HepG2 (cell line): ENCODE measurements around the gene ART1. TPM values are rescaled to one million over a fixed set of nuclear protein-coding genes. Genes with fewer than 3 reads are reported as not detected.

Experiments
- ATAC-seq: fragments of 200-7000 bp; cut with Tn5 transposase; 3 replicates; pipeline ENCODE4 v1.9.1; 2020; ENCODE audit warnings: mild to moderate bottlenecking, moderate library complexity
- BruUV-seq: library from RNA; stranded (reverse); fragments of 400-500 nt; replicated peaks from 2 replicates; lab custom pipeline; 2021; lab: Mats Ljungman, UMichigan
- CTCF ChIA-PET: fragments of 300-600 bp; formaldehyde crosslinking; extraction: SDS; loops from one replicate; lab custom pipeline; 2021; ENCODE audit warnings: low total read pairs, inconsistent platforms, low intra/inter-chr PET ratio; lab: Yijun Ruan, JAX
- POLR2A ChIA-PET: fragments of 350-600 bp; sonication (Branson Sonifier 250); formaldehyde crosslinking; loops from one replicate; lab custom pipeline; 2020; ENCODE audit warnings: antibody characterized with exemption, inconsistent platforms; lab: Yijun Ruan, JAX
- DNase-seq: peaks from one replicate; pipeline ENCODE4 v3.0.0-alpha.2; 2015; ENCODE audit warnings: low spot score
- FAIRE-seq: peaks from 3 replicates; lab custom pipeline; 2011; peaks lifted over from hg19 to GRCh38; lab: Jason Lieb, UNC
- H2AFZ ChIP-seq: one replicate; pipeline ENCODE4 v1.6.1; 2011; ENCODE audit warnings: low read length, inconsistent platforms
- H3K27ac ChIP-seq: fragments of 300-600 bp; 3 replicates; pipeline ENCODE4 v1.8.0; 2011; ENCODE audit warnings: mixed run types, mild to moderate bottlenecking, mixed read lengths, low read length, inconsistent platforms; ENCODE audit not compliant: insufficient read depth; ENCODE audit errors: extremely low read length
- H3K27me3 ChIP-seq, 2 experiments: fragments of 200-600 bp in 1 of 2; 2 replicates in 1 of 2; 3 replicates in 1 of 2; pipeline versions ENCODE4 v1.6.0 to v1.8.0; 2011; ENCODE audit warnings: low read length in 2 of 2, mild to moderate bottlenecking in 2 of 2, moderate library complexity in 2 of 2, inconsistent platforms in 1 of 2; ENCODE audit not compliant: insufficient read depth in 2 of 2, control insufficient read depth in 1 of 2
- H3K36me3 ChIP-seq, 2 experiments: fragments of 200-600 bp in 1 of 2; replicated peaks in 1 of 2; 2 replicates in 1 of 2; 3 replicates in 1 of 2; pipeline versions ENCODE4 v1.5.1 to v1.8.0; 2011; ENCODE audit warnings: low read length in 2 of 2, inconsistent platforms in 1 of 2; ENCODE audit not compliant: insufficient read depth in 2 of 2, control insufficient read depth in 1 of 2
- H3K4me1 ChIP-seq: 2 replicates; pipeline ENCODE4 v1.5.1; 2012; ENCODE audit warnings: low read length, inconsistent platforms; ENCODE audit not compliant: insufficient read depth
- H3K4me2 ChIP-seq: 2 replicates; pipeline ENCODE4 v1.6.0; 2011; ENCODE audit warnings: low read depth, low read length, inconsistent platforms
- H3K4me3 ChIP-seq, 3 experiments: fragments of 200-600 bp in 1 of 3; sonication (generic), shearing (Covaris generic) in 1 of 3; replicated peaks in 1 of 3; 2 replicates each; pipeline ENCODE4 v1.5.1; 2011 to 2016; ENCODE audit warnings: low read length in 3 of 3, inconsistent platforms in 2 of 3, low read depth in 2 of 3, mild to moderate bottlenecking in 2 of 3, control low read depth in 1 of 3, mixed read lengths in 1 of 3; ENCODE audit not compliant: insufficient read depth in 1 of 3
- H3K79me2 ChIP-seq: one replicate; pipeline ENCODE4 v1.6.1; 2011; ENCODE audit warnings: low read length, inconsistent platforms; ENCODE audit not compliant: insufficient read depth
- H3K9ac ChIP-seq: 2 replicates; pipeline ENCODE4 v1.6.0; 2011; ENCODE audit warnings: mild to moderate bottlenecking, low read depth, low read length, inconsistent platforms; ENCODE audit not compliant: insufficient read depth
- H3K9me3 ChIP-seq: 2 replicates; pipeline ENCODE4 v1.5.1; 2012; ENCODE audit warnings: mild to moderate bottlenecking, low read length
- H4K20me1 ChIP-seq: 2 replicates; pipeline ENCODE4 v1.6.0; 2011; ENCODE audit warnings: inconsistent platforms, mild to moderate bottlenecking, low read length, moderate library complexity; ENCODE audit not compliant: insufficient read depth
- ATF7-NPFF ChIP-seq: sonication (generic); formaldehyde crosslinking; IDR thresholded peaks from 2 replicates; pipeline ENCODE4 v1.8.1; 2023; ENCODE audit warnings: mild to moderate bottlenecking, low read depth, missing genetic modification reagents, moderate library complexity
- FOXK2 ChIP-seq: fragments of 450-650 bp; IDR thresholded peaks from 2 replicates; pipeline ENCODE4 v1.6.1; 2016
- HDAC1 ChIP-seq: sonication (generic); formaldehyde crosslinking; IDR thresholded peaks from 2 replicates; pipeline ENCODE4 v1.5.1; 2020; ENCODE audit warnings: mild to moderate bottlenecking, missing genetic modification reagents
- HNF4G ChIP-seq, 2 experiments: sonication (generic) in 1 of 2; formaldehyde crosslinking in 1 of 2; IDR thresholded peaks; 2 replicates each; pipeline versions ENCODE4 v1.4.0 to v1.6.1; 2011 to 2020; ENCODE audit warnings: borderline replicate concordance in 2 of 2, low read depth in 2 of 2, mild to moderate bottlenecking in 2 of 2, low read length in 1 of 2, missing genetic modification reagents in 1 of 2, moderate library complexity in 1 of 2
- NFIC ChIP-seq: IDR thresholded peaks from 2 replicates; pipeline ENCODE4 v1.6.1; 2012; ENCODE audit warnings: mild to moderate bottlenecking, low read length, inconsistent platforms
- PHF20 ChIP-seq: sonication (generic); formaldehyde crosslinking; IDR thresholded peaks from 2 replicates; pipeline ENCODE4 v1.5.0; 2020; ENCODE audit warnings: mild to moderate bottlenecking, missing genetic modification reagents
- POLR2A ChIP-seq, 2 experiments: IDR thresholded peaks; 2 replicates each; pipeline ENCODE4 v1.6.1; 2011; ENCODE audit warnings: low read depth in 2 of 2, low read length in 2 of 2, mild to moderate bottlenecking in 1 of 2, moderate library complexity in 1 of 2; ENCODE audit not compliant: insufficient read depth in 1 of 2
- REXO4 ChIP-seq: sonication (generic); formaldehyde crosslinking; IDR thresholded peaks from 2 replicates; pipeline ENCODE4 v1.8.0; 2022; ENCODE audit warnings: missing genetic modification reagents, mild to moderate bottlenecking, borderline replicate concordance
- THAP11 ChIP-seq: IDR thresholded peaks from 2 replicates; pipeline ENCODE4 v1.6.1; 2016; ENCODE audit warnings: missing biosample characterization, missing genetic modification reagents
- TRIM24 ChIP-seq: sonication (generic); formaldehyde crosslinking; IDR thresholded peaks from 2 replicates; pipeline ENCODE4 v1.8.0; 2022; ENCODE audit warnings: mild to moderate bottlenecking, missing genetic modification reagents
- YY1 ChIP-seq: IDR thresholded peaks from 2 replicates; pipeline ENCODE4 v1.6.1; 2011; ENCODE audit warnings: low read length, low read depth, moderate library complexity, mild to moderate bottlenecking; ENCODE audit not compliant: insufficient read depth, insufficient replicate concordance
- ZNF431 ChIP-seq: sonication (generic); formaldehyde crosslinking; IDR thresholded peaks from 2 replicates; pipeline ENCODE4 v1.9.0; 2022; ENCODE audit warnings: missing genetic modification reagents, low read depth, mild to moderate bottlenecking, borderline replicate concordance
- whole genome bisulfite sequencing: methylation state at CpG from one replicate; pipeline ENCODE4 v1.1.6; 2017; ENCODE audit warnings: low lambda C conversion rate; 5-methylcytosine and 5-hydroxymethylcytosine counted together
- in situ Hi-C: cut with HindIII; loops from 2 replicates; pipeline ENCODE4 v1.10.0; 2017; ENCODE audit warnings: low pct_unique_long_range_greater_than_20kb; ENCODE audit not compliant: extremely low pct_ligation_motif_present
- intact Hi-C: fragments of 100-400 bp; cut with micrococcal nuclease; formaldehyde crosslinking; loops from one replicate; pipeline ENCODE4 v1.10.0; 2022; ENCODE audit not compliant: unreplicated experiment
- polyA plus RNA-seq, 8 experiments: library from polyadenylated mRNA; depleted of rRNA in 3 of 8; stranded (reverse) in 7 of 8; unstranded in 1 of 8; fragments of >200 nt; fragmentation: Illumina TruSeq in 4 of 8; extraction: Trizol in 4 of 8; gene quantifications; 2 replicates each; pipeline versions ENCODE4 v1.2.1 to v1.2.3, GENCODE V29; 2011 to 2016; ENCODE audit warnings: low read depth in 4 of 8, missing spikeins in 1 of 8, mixed read lengths in 1 of 8; ENCODE audit not compliant: insufficient read depth in 1 of 8
- total RNA-seq, 5 experiments: library from RNA; depleted of rRNA; stranded (reverse); fragments of >200 nt; fragmentation: Illumina TruSeq; extraction: Trizol; gene quantifications; 2 replicates each; pipeline ENCODE4 v1.2.3, GENCODE V29; 2016; ENCODE audit warnings: low read depth in 1 of 5
- TF ChIP-seq, protein P1 (sequence below): sonication (generic); formaldehyde crosslinking; IDR thresholded peaks from 2 replicates; pipeline ENCODE4 v1.4.0; 2020; ENCODE audit warnings: mild to moderate bottlenecking, missing genetic modification reagents
- TF ChIP-seq, protein P2 (sequence below): sonication (generic); formaldehyde crosslinking; conservative IDR thresholded peaks from 2 replicates; pipeline ENCODE4 v1.4.0; 2020; ENCODE audit warnings: missing genetic modification reagents
- TF ChIP-seq, protein P3 (sequence below): sonication (generic); formaldehyde crosslinking; IDR thresholded peaks from 2 replicates; pipeline ENCODE4 v1.5.1; 2020; ENCODE audit warnings: mild to moderate bottlenecking, moderate library complexity, missing genetic modification reagents
- TF ChIP-seq, protein P4 (sequence below): sonication (generic); formaldehyde crosslinking; IDR thresholded peaks from 2 replicates; pipeline ENCODE4 v1.4.0; 2020; ENCODE audit warnings: missing genetic modification reagents

The ART1 gene
- total and polyA plus RNA-seq, 2 of the 13 experiments (the other 11 are each of a cell fraction or from before 2014, with no cell fraction given): not detected

DNA sequence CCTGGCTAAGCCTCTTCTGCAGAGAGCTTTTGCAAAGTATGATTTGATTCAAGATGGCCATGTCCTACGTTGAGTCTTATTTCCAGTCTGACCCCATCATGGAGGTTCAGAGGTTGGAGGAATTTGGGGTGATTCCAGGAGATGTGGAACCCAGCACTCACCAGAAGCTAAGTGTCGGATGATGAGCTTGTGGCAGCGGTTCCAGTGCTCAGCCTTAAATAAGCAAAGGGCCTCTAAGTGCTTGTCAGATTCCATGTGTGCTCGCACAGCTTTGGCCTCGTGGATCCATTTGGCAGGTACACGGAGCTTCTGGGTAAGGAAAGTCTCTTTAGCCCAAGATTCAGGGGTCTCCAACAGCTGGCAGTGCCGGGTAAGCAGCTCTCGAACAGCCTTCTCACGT, 38.1 kb downstream of the ART1 start (continued):
- TF ChIP-seq, protein P1, sequence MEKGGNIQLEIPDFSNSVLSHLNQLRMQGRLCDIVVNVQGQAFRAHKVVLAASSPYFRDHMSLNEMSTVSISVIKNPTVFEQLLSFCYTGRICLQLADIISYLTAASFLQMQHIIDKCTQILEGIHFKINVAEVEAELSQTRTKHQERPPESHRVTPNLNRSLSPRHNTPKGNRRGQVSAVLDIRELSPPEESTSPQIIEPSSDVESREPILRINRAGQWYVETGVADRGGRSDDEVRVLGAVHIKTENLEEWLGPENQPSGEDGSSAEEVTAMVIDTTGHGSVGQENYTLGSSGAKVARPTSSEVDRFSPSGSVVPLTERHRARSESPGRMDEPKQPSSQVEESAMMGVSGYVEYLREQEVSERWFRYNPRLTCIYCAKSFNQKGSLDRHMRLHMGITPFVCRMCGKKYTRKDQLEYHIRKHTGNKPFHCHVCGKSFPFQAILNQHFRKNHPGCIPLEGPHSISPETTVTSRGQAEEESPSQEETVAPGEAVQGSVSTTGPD: no peak
- TF ChIP-seq ZNF431 (no peak), FOXK2 (no peak), PHF20 (CRISPR knock-in tag) (no peak)
- TF ChIP-seq, protein P2, sequence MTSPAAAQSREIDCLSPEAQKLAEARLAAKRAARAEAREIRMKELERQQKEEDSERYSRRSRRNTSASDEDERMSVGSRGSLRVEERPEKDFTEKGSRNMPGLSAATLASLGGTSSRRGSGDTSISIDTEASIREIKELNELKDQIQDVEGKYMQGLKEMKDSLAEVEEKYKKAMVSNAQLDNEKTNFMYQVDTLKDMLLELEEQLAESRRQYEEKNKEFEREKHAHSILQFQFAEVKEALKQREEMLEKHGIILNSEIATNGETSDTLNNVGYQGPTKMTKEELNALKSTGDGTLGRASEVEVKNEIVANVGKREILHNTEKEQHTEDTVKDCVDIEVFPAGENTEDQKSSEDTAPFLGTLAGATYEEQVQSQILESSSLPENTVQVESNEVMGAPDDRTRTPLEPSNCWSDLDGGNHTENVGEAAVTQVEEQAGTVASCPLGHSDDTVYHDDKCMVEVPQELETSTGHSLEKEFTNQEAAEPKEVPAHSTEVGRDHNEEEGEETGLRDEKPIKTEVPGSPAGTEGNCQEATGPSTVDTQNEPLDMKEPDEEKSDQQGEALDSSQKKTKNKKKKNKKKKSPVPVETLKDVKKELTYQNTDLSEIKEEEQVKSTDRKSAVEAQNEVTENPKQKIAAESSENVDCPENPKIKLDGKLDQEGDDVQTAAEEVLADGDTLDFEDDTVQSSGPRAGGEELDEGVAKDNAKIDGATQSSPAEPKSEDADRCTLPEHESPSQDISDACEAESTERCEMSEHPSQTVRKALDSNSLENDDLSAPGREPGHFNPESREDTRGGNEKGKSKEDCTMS (CRISPR knock-in tag): no peak
- TF ChIP-seq, all 625 proteins: peak for 0

DNA sequence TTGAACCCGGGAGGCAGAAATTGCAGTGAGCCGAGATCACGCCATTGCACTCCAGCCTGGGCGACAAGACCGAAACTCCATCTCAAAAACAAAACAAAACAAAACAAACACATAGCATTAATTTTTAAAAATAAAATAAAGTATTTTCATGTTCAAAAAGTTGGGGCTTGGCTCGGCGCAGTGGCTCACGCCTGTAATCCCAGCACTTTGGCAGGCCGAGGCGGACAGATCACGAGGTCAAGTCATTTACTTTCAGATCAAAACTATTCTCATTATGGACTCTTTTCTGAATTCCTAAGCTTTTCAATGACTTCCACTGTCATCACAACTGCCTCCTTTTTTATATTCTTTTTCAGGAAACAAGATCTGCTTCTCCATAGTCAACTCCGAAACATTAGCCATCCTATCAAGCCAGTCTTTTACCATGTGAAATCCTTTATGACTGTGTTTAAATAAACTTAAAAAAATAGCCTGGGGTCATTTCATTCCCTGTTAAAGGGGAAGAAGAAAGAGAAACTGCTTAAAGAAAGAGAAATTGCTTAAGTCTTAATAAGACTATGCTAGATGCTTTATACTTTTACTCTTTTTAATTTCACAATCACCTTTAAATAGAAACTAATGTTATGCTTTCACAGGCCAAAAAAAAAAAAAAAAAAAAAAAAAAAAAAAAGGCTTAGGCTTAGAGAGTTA, 39.3 kb downstream of the ART1 start:
- Histone ChIP-seq H2AFZ (no peak overlapping the region), H3K4me2 (no peak overlapping the region), H3K9me3 (no peaks in the 10 kb centered on the region), H3K27me3 (no peaks in the 10 kb centered on the region), H3K36me3 (peaks cover 18 to 80% of the 10 kb centered on the region in 2 experiments), H3K27ac (no peak overlapping the region), H3K4me3 (no peak overlapping the region), H4K20me1 (no peaks in the 10 kb centered on the region), H3K9ac (no peak overlapping the region), H3K79me2 (no peaks in the 10 kb centered on the region), H3K4me1 (no peaks in the 10 kb centered on the region)
- intact Hi-C loops: no loop called here
- 96% methylated on average over 12 of the region's 12 CpGs for WGBS
- TSS peak; percentile 42 for BruUV-seq
- FAIRE-seq (no peak), ATAC-seq (no peak), DNase-seq (no peak)
- POLR2A ChIA-PET: no interaction called here
- in situ Hi-C loops: no loop called here
- CTCF ChIA-PET: no interaction called here
- TF ChIP-seq HDAC1 (CRISPR knock-in tag) (no peak), ATF7-NPFF (CRISPR knock-in tag) (no peak), TRIM24 (no peak), YY1 (no peak), HNF4G (IDR thresholded peaks at IDR 0.05; ENCODE audit: borderline replicate concordance, low read depth, low read length) (no peak), HNF4G (CRISPR knock-in tag; IDR thresholded peaks at IDR 0.05; ENCODE audit: borderline replicate concordance, low read depth) (no peak), THAP11 (no peak), NFIC (no peak), POLR2A (IDR thresholded peaks at IDR 0.05; ENCODE audit: insufficient read depth in 1 of 2, low read depth in 2 of 2, low read length in 2 of 2) (no peak), REXO4 (no peak)
- TF ChIP-seq, protein P3, sequence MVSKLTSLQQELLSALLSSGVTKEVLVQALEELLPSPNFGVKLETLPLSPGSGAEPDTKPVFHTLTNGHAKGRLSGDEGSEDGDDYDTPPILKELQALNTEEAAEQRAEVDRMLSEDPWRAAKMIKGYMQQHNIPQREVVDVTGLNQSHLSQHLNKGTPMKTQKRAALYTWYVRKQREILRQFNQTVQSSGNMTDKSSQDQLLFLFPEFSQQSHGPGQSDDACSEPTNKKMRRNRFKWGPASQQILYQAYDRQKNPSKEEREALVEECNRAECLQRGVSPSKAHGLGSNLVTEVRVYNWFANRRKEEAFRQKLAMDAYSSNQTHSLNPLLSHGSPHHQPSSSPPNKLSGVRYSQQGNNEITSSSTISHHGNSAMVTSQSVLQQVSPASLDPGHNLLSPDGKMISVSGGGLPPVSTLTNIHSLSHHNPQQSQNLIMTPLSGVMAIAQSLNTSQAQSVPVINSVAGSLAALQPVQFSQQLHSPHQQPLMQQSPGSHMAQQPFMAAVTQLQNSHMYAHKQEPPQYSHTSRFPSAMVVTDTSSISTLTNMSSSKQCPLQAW (CRISPR knock-in tag): no peak
- TF ChIP-seq, protein P4, sequence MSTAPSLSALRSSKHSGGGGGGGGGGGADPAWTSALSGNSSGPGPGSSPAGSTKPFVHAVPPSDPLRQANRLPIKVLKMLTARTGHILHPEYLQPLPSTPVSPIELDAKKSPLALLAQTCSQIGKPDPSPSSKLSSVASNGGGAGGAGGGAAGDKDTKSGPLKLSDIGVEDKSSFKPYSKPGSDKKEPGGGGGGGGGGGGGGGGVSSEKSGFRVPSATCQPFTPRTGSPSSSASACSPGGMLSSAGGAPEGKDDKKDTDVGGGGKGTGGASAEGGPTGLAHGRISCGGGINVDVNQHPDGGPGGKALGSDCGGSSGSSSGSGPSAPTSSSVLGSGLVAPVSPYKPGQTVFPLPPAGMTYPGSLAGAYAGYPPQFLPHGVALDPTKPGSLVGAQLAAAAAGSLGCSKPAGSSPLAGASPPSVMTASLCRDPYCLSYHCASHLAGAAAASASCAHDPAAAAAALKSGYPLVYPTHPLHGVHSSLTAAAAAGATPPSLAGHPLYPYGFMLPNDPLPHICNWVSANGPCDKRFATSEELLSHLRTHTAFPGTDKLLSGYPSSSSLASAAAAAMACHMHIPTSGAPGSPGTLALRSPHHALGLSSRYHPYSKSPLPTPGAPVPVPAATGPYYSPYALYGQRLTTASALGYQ (CRISPR knock-in tag): no peak
